HepG2 (cell line): ENCODE measurements around the gene FBXO44.
"Not testable (repeated sequence)": the region's sequence is repeated elsewhere in the genome, so short reads cannot be mapped to it uniquely, and the experiment has no call there.

Experiments used
- CTCF ChIP-seq: sonication (generic); formaldehyde crosslinking; IDR thresholded peaks from 2 replicates; pipeline ENCODE4 v1.5.0; 2020; ENCODE audit warnings: mild to moderate bottlenecking, missing genetic modification reagents, moderate library complexity
- EZH2 ChIP-seq: conservative IDR thresholded peaks from 2 replicates; pipeline ENCODE4 v1.6.1; 2012; ENCODE audit warnings: mild to moderate bottlenecking, low read depth, low read length, moderate library complexity
- FOSL1 ChIP-seq: sonication (generic); formaldehyde crosslinking; IDR thresholded peaks from 2 replicates; pipeline ENCODE4 v1.9.0; 2021; ENCODE audit warnings: missing genetic modification reagents, borderline replicate concordance
- IKZF1 ChIP-seq: fragments of 450-650 bp; IDR thresholded peaks from 2 replicates; pipeline ENCODE4 v1.7.1; 2016
- SOX5 ChIP-seq: IDR thresholded peaks from 2 replicates; pipeline ENCODE4 v1.6.1; 2016; ENCODE audit warnings: borderline replicate concordance
- ZNF337 ChIP-seq: sonication (generic); formaldehyde crosslinking; IDR thresholded peaks from 2 replicates; pipeline ENCODE4 v1.5.1; 2020; ENCODE audit warnings: missing genetic modification reagents, low read depth, mild to moderate bottlenecking, borderline replicate concordance
- ZNF543 ChIP-seq: sonication (generic); formaldehyde crosslinking; IDR thresholded peaks from 2 replicates; pipeline ENCODE4 v1.4.0; 2020; ENCODE audit warnings: mild to moderate bottlenecking, missing genetic modification reagents

DNA sequence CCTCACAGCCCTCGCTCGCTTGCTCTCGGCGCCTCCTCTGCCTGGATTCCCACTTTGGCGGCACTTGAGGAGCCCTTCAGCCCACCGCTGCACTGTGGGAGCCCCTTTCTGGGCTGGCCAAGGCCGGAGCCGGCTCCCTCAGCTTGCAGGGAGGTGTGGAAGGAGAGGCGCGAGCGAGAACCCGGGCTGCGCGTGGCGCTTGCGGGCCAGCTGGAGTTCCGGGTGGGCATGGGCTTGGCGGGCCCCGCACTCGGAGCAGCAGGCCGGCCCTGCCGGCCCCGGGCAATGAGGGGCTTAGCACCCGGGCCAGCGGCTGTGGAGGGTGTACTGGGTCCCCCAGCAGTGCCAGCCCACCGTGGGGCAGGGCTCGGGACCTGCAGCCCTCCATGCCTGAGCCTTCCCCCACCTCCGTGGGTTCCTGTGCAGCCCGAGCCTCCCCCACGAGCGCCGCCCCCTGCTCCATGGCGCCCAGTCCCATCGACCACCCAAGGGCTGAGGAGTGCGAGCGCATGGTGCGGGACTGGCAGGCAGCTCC lies 46.0 kb upstream of the FBXO44 start:
- TF ChIP-seq EZH2; CTCF; SOX5 (CRISPR knock-in tag); IKZF1; ZNF337; ZNF543; FOSL1 (CRISPR knock-in tag): not testable (repeated sequence)
